ENCODE data around the gene KRT75.

The KRT75 gene

DNA sequence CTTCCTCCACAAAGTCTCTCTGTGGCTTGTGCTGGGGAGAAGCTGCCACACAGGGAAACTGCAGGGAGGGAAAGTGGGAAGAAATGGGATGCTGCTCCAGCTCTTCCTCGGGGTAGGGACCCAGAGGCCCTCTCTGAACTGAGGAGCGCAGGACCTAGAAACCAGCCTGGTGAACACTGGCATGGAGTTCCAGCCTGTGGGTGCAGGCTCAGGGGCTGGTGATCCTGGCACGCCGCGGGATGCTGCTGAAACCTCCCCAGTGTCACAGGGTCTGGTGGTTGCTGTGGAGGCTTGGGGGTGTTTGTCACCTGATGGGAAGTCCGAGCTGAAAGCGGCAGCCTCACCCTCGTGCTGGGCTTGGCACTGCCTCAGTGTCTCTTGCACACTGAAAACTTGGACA is 5.2 kb upstream of the KRT75 start:
- no peak for DNase-seq

DNA sequence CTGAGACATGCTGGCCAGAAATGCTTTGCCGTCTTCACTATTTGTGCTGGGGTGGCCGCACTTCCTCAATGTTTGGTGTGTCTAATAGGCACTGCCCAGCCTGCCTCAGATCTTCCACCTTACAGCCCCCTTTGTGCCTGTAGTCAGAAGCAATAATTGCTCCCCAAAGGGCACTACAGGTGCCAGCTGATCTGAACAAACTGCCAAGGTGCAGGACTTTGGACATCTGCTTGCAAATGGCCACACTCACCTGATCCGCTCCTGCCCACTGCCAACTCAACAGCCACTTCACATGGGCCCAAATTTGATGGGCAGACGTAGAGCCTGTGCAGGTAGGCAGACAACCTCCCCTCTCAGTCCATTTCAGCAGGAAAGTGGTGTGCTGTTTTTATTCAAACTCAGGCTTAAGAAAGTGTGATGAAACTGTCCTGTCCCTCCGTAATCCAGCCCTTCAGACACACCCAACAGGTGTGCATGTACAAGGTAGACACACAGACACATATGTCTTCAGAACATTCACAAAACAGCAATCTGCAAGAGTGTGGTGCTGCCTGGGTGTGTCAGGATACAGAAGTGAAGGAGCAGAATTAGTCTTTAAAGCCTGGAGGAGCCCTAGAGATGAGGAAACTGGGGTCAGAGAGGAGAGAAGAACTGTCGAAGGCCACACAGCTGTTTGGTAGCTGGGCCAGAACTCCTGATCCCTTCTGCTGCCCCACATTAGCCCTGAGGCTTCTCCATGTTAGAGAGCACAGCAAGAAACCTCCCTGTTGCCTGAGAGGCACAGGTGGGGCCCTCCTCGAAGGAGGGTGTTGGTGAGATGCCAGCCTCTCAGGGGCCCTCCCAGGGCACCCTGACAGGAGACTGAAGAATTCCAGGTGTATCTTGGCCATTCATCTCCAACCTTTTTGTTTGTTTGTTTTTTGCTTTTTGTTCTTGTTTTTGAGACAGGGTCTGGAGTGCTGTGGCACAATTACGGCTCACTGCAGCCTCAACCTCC is 4.4 kb upstream of the KRT75 start:
- DNase-seq = no peak

DNA sequence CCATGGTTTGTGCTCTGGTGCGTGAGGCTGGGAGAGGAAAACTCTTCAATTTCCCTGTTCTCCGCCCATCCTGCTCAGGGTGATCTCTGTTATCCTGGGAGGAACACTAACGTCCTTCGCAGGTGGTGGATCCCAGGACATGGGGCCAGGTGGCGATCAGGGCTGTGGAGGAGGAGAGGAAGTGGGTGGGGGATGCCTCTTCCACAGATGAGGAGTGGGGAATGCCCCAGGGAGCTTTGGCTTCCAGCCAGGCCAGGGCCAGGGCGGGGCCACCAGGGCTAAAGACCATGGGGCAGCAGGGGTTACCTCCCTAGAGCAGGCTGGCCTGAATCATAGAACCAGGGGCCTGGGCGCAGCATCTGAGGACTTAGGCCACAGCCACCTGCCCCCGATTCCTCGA is 3.3 kb upstream of the KRT75 start:
- no peak for DNase-seq

DNA sequence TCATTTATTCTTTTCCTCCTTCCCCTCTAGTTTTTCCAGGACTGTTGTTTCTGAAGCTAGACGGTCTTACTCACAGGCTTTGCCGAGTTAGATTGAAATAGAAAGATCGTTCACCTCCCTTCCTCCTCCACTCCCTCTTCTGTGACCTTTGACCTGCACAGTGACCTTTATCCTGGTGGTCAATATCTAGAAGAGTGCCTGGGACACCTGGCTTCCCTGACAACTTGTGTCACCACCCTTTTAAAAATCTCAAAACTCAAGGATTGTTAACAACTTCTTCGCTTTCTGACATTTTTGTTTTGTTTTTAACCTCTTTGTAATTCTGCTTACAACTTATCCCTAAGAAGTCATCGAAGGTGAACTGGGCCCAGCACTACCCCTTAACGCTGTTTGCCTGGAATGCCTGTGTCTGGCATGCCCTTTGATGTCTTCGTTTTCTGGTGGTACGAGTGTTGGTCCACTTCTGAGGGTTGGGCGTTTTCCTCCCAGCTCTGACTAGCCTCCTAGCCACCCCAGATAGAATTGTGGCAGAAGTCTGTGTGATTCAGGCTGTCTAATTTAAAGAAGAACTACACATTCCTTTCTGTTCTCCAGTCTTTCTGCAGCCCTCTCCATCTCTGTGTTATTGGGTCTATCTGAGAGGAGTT is 2.8 kb upstream of the KRT75 start:
- no peak for DNase-seq

DNA sequence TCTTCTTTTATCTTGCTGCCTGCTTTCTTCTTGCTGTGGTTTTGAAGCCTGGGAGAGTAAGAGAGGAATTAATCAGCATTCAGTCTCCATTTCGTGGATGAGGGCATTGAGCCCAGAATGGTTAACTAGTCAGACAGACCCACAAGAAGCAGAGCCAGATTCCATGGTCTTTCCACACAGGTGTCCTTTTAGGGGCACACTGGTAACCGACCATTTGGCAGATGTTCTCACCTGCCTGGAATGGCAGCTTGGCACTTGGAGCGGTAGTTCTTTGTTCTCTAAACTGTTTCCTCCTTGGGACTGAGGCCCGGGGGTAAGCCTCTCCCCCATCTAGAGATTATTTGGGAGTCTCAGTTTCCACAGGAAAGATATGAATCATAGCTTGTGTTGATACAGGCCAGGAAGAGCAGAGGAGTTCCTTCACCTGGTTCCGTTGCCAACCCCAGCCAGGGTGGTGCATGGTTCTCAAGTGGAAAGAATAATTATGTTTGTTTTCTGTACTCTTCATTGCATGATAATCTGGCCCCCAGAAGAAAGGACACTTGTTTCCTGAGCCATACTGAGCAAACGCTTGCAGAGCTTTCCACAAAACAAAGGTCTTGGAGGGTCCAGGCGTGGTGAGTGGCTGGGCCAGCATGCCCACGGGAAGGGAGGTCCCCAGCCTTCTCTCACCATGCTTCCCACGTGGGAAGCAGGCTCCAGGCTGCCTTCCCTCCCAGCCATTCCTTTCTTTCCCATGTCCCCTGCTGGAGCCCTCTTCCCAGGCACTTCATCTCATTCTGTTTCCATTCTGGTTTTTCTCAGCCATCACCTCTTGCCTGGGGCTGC is 2.0 kb upstream of the KRT75 start:
- DNase-seq = no peak

DNA sequence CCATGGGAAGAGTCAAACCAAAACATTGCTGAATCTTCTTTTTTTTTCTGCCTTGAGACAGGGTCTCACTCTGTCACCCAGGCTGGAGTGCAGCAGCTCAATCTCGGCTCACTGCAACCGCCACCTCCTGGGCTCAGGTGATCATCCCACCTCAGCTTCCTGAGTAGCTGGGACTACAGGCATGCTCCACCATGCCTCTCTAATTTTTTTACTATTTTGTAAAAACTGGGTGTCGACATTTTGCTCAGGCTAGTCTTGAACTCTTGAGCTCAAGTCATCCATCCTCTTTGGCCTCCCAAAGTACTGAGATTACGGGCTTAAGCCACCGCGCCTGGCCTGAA is 1.5 kb upstream of the KRT75 start:
- DNase-seq = no peak

DNA sequence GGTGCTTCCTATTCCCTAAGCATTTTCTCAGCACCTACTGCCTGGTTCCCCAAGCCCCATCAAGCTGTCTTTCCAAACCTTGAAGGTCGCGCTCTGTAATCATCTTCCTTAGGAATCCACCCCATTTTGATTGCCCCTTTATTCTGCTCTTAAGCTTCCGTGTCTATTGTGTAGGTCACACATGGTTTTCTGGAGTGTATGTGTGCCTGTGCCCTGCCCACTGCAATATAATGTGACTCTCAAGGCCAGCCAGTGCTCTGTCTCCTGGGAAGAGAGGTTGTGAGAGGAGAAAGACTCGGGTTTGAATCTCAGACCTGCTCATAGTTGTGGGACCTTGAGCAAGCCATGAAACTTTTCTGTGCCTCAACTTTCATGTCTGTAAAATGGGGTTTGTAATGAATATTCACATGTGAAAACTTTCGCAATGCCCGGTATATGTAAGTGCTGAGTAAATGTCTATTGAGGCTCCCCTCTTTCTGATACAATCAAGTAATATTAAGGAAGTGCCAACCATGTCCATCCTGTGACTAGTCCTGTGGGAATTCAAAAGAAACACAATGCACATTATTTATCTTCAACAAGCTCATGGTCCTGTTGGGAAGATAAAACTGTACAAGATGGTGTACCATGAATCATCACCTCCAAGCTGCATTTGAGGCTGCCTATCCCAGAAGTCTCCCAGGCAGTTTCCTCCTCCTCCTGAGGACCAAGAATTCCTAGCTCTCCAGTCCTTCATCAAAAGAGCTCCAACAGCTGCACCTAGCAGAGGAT is 774 bp upstream of the KRT75 start:
- no peak for DNase-seq

DNA sequence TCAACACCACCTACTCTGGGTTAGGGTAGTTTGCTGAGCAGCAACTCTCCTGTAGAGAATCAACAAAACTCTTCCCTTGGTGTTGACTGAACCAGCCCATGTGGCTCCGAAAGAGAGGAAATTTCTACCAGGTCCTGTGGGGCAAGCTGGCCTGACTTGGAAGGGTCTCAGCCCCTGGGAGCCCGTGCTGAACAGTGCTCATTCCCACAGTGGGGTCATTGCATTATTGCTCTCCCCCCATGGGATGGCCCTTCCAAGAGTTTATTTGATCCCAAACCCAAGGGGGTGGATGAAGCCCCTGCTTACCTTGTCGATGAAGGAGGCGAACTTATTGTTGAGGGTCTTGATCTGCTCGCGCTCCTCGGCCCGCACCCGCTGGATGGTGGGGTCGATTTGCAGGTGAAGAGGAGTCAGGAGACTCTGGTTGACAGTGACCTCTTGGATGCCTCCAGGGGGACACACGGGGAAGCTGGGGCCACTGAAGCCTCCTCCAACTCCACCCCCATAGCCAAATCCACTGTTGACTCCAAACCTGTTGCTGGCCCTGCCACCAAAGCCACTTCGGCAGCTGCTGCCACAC is 580 bp downstream of the KRT75 start:
- DNase-seq = no peak

DNA sequence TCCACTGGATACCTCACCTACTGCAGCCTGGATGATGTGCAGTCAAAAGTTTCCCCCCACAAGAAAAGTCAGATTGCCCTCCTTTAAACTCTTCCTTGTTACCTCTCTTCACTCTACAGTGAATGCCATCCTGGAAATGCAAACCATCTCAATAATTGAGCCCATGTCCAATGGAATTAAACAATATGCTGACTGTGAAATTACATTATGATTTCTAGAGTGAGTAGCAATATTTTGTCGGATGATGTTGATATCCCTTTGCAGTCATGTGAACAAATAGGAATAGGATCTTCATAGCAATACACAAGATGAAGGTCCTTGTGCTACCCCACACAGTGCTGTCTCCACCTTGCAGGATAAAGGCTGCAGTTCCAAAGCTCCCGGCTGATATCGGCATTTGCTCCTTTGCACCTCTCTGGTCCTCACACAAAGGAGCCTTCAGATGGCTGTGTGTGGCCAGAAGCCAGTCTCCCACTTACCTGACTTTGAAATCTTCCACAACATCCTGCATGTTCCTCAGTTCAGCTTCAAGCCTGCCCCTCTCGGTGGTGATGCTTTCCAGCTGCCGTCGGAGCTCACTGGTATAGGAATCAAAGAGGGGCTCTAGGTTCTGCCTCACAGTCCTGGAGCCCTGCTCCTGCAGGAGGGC is 1.5 kb downstream of the KRT75 start:
- DNase-seq = no peak

DNA sequence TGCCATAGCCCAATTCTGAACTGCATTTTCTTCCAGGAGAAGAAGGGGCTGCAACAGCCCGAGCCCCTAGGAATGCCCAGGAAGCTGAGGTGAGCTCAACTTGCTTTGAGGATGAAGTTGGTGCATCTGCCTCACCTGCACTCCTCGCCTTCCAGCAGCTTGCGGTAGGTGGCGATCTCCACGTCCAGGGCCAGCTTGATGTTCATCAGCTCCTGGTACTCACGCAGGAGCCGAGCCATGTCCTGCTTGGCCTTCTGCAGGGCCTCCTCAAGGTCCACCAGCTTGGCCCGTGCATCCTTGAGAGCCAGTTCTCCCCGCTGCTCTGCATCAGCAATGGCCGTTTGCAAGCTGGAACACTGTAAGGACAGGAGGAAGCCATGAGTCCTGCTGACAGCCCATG is 6.0 kb downstream of the KRT75 start:
- DNase-seq = no peak

DNA sequence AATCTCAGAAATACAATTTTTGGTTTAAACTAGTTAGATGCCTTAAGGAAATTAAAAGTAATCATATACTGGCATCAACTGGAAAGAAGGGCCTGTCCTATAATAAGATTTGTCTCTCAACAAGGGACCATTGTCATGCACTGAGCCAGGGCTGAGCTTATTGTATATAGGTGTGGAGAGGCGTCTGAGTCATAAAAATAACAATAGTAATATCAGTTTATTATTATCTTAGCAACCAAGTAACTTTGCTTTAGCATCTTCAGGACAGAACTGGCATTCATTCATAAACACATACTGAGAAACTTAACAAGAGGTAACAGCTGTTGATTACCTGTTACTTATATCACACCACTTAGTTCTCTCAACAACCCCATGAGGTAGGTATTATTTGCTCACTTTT is 7.1 kb downstream of the KRT75 start:
- no peak for DNase-seq

DNA sequence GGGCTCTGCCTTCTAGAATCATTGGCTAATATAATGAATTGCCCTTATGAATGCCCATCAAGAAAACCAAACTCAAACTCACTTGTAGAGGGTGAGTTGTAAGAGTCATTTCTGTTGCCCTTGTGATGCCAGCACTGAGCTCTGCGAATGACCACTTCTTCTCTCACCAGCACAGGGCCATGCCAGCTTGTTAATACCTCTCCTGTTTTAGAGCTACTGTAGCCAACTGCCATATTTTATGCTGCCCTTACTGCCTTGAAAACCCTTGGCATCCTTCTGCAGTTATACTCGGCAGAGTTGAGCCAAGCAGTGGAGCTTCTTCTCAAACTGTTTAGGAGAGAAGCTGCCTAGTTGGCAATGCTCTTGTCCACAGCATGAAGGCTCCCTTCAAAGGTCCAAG is 8.1 kb downstream of the KRT75 start:
- DNase-seq = no peak

DNA sequence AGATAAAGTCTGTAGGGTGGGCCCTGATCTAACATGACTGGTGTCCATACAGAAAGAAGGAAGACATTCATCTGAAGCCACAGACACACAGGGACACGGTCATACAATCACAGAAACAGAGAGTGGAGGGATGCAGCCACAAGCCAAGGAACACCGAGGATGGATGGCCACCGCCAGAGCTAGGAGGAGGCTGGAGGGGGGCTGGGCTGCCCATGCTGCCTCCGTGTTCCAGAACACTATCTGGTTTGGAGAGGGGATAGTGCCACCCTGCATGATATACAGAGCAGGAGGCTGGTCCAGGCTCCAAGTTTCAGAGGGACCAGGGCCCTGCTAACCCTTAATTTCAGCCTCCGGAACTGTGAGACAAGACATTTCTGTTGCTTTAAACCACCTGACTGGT is 8.7 kb downstream of the KRT75 start:
- DNase-seq = no peak

DNA sequence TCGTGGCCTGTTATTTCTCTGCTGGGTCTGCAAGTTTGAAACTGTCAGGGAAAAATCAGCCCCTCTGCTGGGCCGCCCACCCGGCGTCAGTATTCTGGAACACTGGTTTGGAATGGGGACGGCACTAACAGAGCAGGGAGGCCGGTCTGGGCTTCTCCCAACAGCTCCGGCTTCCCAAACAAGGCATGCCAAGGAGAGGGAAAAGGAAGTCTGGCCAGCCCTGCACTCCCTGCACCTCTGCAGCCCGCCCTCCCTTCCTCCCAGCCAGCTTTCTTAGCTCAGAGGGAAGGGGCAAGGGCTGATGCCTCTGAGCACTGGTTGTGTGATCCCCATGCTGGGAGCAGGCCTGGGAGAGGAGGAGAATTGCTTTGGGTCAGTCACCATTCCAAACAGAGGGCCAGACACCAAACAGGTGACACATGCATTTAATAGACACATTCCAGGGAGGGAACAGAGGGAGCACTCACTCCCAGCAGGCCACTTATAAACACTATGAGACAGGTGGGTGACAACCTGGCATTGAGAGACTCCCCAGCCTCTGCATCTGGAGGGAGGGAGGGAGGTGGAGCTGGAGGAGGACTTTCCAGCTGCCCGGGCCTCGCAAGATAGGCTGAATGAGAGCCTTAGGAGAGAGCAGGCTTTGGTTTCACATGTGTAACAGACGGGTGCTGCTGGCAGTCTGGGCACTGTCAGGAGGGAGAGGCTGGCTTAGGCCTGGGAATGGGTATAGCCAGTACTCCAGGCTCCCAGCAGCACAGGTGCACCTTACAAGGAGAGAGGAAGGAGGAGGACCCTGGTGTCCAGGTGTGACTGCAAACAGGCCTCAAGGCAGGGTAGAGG is 10.3 kb downstream of the KRT75 start:
- DNase-seq = no peak

DNA sequence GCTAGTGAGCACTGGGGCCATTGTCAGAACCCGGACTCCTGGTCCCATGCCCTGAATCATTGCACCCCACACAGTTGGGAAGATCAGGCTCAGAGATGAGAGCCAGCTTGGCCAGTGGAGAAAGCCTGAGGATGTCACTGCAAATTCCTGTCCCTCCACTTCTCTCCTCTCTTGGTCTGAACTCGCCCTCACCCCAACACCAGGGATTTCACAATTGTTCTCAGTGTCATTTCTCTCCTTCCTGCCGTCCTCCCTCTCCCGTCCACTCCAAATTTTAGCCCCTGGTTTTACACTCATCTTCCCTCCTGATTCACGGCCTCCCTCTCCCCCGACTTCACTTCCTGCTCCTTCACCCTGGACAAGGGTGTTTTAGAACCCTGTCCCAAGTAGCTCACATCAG is 11.1 kb downstream of the KRT75 start:
- no peak for DNase-seq

DNA sequence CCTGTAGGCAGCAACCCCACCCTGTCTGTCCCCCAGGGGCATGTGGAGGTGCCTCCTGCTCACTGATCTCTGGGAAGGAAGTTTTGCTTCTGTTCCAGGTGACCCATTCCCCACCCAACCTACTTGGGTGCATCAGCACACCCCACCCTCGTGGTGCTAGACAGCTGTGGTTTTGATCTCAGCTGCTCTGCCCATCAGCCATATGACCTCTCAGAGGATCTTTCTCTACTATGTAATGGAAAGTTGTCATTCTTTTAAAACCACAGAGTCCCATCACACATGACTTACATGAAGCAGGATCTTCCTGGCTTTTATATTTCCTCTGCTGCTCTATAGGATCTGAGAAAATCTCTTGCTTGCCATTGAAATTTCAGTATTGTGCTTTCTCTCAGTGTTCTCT is 14.5 kb downstream of the KRT75 start:
- no peak for DNase-seq

DNA sequence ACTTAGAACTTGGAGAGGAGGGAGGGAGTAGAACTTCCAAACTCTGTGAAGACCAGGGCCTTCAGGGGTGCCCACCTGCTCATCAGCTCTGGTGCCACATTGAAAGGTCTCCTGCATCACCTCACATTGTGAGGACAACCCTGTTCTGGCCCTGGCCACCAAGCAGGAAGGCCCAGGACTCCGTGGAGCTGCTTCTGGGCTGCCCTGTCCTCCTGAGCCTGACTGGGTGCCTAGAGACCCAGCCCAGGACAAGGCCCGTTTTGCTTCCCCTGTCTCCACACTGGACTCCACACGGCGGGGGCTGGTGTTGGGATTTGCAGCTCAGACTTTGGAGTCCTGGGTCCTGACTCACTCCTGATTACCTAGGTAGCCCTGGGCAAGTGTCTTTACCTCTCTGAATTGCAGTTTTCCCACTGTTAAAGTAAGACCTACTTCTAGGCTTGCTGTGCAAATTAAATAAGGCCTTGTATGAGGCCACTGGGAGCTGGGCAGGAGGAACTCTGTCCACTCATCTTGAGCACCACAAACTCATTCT is 15.5 kb downstream of the KRT75 start:
- DNase-seq = no peak

DNA sequence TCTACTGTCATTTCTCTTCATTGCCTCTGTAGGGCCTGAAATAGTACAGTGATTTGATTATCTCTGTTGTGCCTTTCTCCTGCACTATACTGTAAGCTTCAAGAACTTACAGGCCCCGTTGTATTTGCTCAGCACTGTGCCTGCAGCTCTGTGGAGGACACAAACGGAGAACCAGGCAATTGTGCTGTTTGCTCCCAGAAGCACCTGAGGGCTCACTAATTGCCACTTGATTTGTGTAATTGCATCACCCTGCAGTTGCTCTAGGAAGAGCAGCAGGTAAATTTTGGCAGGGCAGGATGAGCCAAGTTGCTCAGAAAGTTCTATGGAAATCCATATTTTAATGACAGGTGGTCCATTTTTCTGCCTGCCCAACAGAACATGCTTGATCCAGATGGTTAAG is 16.4 kb downstream of the KRT75 start:
- DNase-seq = no peak

DNA sequence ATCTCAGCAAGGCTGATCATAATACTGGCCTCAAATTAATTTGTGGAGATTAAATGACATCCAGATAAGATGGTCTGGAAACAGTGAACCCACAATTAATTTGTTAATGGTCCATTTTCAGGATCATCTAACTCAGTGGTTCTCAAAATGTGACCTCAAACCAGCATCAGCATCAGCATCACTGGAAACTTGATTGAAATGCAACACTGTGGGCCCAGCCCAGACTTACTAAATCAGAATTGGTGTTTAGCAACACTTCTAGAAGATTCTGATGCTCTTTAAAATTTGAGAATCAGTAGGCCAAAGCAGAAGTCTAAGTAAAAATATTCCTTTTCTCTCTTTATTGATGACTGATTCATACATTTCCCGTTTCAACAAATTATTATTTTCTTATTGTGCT is 17.4 kb downstream of the KRT75 start:
- no peak for DNase-seq

DNA sequence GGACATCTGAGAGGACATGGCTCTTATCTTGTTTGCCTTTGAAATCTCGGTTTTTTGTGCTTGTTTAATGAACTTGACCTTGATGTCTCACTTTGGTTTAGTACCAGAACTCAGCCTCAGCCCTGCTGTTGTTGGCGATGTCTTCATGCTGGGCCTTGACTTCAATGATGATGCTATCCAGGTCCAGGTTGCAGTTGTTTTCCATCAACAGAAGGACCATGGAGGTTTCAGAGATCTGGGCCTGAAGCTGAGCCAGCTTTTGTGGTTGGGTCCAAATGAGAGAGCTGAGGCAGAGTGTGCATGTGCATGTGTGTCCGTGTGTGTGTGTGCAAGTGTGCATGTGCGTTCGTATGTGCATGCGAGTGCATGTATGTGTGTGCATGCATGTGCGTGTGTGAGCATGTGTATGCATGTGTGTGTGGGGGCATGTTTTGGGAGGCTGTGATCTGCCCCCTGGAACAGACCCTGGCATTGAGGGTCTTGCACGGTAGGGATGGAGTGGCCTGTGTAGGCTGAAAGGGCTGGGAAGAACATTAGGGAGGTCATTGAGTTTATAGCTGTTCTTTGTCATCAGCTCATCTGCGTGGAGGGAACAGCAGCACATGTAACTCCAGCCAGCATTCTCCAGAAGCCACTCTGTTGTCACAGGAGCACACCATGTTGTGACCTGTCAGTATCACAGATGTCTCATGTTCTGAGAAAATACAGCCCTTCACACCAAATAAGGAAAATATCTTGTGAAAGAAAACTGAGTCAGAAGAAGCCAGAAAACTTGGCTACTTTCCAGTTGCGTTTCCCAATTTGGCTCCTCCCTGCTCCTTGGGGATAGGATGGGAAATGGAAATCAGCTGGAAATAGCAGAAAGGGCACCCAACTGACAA is 18.1 kb downstream of the KRT75 start:
- no peak for DNase-seq

Data from activated T-cell treated with anti-CD3 and anti-CD28 coated beads, Interleukin-2, amount 50 U/mL, for 48 hours (primary cell).